ENCODE measurements around the gene KATNA1.

DNA sequence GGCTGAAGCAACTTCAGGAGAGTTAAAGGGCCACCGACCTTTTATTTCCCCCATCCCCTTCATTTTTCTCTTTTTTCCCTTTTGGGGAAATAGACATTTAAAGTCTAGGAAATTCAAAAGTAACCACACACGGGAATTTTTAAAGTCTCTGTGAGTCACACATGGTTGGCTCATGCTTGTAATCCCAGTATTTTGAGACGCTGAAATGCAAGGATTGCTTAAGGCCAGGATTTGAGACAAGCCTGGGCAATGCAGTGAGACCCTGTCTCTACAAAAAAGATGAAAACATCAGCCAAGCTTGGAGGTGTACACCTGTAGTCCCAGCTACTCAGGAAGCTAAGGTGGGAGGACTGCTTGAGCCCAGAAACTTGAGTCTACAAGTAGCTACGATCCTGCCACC, 34.2 kb downstream of the KATNA1 start:
- TF ChIP-seq, protein P1, sequence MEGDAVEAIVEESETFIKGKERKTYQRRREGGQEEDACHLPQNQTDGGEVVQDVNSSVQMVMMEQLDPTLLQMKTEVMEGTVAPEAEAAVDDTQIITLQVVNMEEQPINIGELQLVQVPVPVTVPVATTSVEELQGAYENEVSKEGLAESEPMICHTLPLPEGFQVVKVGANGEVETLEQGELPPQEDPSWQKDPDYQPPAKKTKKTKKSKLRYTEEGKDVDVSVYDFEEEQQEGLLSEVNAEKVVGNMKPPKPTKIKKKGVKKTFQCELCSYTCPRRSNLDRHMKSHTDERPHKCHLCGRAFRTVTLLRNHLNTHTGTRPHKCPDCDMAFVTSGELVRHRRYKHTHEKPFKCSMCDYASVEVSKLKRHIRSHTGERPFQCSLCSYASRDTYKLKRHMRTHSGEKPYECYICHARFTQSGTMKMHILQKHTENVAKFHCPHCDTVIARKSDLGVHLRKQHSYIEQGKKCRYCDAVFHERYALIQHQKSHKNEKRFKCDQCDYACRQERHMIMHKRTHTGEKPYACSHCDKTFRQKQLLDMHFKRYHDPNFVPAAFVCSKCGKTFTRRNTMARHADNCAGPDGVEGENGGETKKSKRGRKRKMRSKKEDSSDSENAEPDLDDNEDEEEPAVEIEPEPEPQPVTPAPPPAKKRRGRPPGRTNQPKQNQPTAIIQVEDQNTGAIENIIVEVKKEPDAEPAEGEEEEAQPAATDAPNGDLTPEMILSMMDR (IDR thresholded peaks at IDR 0.05): no peak
- TF ChIP-seq POLR2A (IDR thresholded peaks at IDR 0.05): no peak
